CD4-positive, alpha-beta T cell treated with Interferon alpha-2 for 1 hour (primary cell): ENCODE data around the gene OR2AT4.
"Not testable (repeated sequence)": the region's sequence is repeated elsewhere in the genome, so short reads cannot be mapped to it uniquely, and the experiment has no call there.

ENCODE experiments used
- DNase-seq, 2 donors: peaks; one replicate each; pipeline ENCODE4 v3.0.0-alpha.2; 2020 to 2022

Gene OR2AT4

GRCh38 chr11:75096456-75097172 lies at the start of gene OR2AT4:
Gene OR2AT4 (minus strand): TSS chr11:75096876.
- DNase-seq: no peak

DNA sequence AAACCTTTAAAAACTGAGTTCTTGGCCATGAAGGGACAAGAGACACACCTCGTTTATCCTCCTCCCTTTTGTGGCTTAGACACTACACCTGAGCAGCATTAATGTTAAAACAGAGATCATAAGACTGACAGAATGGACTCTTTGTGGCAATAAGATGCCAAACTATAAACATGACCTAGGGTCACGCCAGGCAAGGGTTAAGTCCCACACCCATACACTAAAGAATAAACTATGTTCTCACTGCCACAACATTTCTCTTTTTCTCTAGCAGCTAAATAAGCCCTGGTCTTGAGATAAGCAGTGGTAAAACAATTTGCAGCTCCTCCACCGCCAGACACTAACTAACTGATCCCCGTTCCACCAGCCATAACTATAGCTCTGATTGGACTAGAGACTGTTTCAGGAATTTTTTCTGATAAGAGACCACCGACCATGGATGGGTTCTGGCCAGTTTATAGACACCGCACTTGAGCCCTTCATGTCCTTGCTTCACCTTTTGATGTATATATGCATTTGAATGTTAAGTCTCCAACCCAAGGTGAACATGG lies 49.4 kb upstream of the OR2AT4 start:
- DNase-seq: no peak

GRCh38 chr11:75145196-75145971 lies 48.7 kb upstream of the OR2AT4 start:
- DNase-seq: no peak

DNA sequence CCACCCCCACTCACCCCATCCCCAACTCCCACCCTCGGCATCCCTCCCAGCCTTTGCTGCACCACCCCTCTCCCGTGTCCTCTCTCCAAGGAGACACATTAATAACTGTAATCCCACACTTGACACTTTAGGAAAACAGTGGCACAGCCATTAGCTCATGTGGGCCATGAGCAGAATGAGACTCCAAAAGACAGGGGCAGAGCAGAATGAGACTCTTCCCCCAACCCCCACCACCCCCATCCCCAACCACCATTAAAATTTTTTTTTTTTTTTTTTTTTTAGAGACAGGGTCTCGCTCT lies 48.0 kb upstream of the OR2AT4 start:
- DNase-seq: no peak

DNA sequence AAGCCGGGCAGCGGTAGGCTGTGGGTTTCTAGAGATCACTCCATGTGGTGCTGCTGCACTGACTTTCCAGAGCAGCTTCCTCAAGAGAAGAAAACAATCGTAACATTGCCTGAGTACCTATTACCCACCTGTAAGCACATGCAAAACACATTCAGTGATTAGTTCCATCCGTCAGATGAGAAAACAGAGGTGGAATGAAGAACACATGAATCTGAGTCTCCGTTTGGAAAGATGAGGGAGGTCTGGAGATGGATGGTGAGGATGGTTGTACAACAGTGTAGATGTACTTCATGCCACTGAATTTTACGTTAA lies 46.7 kb upstream of the OR2AT4 start:
- DNase-seq: no peak

GRCh38 chr11:75142714-75143419 lies 46.2 kb upstream of the OR2AT4 start:
- peak; percentile 77 for DNase-seq

DNA sequence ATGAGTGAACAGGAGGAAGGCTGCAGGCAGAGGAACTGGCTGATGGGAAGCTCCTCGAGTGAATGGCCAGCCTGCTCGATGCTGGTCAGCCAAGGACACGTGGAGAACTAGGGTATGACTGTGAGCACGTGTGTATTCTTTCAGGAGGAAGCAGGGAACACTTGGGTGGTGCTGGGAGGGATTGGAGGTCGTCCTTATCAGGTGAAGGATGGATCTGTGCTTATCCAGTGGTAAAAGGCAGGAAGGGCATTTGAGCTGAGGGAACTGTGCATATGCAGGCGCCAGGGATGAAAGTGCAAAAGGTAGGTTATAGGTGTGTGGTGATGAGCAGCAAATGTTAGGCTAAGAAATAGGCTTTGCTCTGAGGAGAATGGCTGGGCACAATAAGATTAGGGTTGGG lies 44.5 kb upstream of the OR2AT4 start:
- no peak for DNase-seq

- peak; percentile 66 to 80 for DNase-seq
These were observed 43.8 kb upstream of the OR2AT4 start for GRCh38 chr11:75140269-75141138.

DNA sequence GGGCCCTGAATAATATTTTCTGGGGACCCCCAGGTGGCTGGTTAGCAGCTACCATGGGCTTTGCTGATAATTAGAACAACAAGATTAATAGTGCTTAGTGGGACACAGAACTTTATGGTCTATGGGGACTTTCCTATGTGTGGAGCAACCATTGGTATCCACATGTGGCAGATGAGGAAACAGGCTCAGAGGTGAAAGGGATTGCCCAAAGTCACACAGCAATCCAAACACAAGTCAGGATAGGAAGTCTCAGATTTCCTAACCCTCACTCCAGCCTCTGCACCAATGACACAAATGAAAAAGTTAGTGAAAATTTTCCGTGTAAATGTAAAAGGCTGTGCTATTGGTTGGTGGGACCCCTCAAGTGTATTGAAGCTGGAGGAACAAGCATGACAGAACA lies 39.0 kb upstream of the OR2AT4 start:
- DNase-seq: no peak

DNA sequence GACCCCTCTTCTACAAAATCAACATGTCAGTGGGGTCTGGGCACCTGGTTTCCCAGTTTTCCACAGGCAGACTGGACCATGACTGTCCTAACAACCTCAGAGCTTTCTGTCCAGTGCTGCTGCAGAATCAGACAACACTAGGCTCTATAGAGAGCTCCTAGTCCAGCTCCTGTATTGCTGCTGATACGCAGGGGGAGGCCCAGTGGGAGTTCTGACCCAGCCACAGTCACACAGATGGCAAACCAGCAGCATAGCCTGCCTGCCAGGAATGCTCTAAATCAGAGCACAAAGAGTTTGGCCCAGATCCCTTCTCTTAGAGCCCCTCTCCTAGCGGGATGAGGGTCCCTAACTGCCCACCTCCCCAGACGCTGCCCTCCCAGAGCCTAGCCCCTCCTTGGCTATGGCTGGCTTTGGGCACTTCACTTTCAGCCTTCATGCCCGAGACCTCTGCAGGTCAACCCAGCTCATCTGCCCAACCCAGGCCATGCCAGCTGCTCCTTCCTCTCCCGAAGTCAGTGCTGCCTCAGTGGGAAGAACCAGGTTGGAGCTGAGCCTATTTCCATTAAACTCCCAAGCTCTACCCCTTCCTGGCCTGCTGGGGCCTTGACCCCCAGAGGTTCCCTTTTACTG lies 38.5 kb upstream of the OR2AT4 start:
- DNase-seq: no peak

DNA sequence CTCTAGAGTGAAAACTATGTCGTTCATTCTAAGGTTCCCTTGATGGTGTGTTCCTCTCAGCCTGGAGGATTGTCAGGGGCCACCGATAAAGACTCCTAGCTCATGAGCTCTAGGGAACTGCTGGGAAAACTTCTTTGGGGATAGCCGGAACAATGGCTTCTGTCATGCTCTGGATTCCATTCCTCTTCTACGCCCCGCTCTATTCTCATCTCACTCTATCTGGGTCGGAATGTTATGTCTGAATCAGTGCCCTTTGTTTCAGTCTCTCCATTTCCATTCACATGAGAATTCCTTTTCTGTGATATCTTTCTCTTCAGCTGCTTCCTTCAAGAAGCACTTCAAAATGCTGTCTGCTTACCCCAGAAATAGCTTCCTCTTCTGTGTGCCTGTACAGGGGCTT lies 37.3 kb upstream of the OR2AT4 start:
- DNase-seq: no peak

DNA sequence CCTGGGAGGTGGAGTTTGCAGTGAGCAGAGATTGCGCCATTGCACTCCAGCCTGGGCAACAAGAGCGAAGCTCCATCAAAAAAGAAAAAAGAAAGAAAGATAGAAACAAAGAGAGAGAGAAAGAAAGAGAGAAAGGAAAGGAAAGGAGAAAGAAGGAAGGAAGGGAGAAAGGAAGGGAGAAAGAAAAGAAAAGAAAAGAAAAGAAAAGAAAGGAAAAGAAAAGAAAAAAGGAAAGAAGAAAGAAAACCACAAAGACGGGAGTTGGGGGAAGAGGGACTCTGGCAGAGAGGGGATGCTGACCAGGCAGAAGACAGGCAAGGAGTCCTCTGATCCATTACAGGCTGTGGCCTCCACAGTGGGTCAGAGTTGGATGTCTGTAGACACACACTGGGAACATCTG lies 35.4 kb upstream of the OR2AT4 start:
- no peak for DNase-seq

DNA sequence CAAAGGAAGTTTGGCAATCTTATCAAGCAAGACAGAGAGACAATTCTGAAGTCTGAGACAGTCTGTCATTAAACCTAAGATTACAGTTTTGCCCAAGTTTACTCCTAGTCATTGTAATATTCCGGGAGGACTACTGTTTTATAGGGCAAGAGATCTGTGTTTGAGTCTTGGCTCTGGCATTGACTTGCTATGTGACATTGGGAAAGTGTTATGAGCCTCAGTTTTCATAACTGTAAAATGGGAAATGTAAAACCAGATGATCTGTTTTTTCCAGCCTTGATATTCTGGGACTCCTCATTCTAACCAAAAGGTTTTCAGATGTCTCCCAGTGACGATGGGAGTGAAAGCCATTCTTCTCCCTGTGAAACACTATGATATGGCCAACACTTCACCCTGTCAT lies 29.9 kb upstream of the OR2AT4 start:
- no peak for DNase-seq

DNA sequence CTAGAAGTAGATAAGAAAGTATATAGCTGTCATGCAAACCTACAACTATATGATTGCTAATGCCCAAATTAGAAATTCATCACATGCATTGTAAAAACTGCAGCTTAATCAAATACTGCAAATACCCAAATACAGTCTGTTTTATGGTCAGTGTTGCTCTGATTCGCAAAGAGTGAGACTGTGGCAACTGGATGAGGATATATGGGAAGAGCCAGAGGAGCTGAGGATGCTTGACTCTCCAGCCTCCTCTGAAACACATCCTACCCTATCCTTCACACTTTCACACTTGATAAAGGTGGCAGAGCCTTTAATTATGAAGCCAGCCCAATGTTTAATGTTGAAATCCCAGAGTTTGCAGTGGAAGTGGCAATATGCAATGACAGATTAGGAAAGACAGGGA lies 21.9 kb upstream of the OR2AT4 start:
- DNase-seq: no peak

DNA sequence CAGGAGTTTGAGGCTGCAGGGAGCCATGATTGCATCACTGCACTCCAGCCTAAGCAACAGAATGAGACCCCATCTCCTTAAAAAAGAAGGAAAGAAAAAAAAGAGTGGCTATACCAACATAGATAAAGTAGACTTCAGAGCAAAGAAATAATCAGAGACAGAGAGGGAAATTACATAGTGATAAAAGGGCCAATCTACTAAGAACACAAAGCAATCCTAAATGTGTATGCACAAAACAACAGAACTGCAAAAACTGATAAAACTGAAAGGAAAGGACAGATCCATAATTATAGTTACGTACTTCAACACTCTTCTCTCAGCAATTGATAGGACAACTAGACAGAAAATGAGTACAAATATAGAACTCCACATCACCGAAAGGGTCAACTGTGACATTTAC lies 17.8 kb upstream of the OR2AT4 start:
- no peak for DNase-seq

GRCh38 chr11:75113030-75113429 lies 16.4 kb upstream of the OR2AT4 start:
- DNase-seq: no peak

DNA sequence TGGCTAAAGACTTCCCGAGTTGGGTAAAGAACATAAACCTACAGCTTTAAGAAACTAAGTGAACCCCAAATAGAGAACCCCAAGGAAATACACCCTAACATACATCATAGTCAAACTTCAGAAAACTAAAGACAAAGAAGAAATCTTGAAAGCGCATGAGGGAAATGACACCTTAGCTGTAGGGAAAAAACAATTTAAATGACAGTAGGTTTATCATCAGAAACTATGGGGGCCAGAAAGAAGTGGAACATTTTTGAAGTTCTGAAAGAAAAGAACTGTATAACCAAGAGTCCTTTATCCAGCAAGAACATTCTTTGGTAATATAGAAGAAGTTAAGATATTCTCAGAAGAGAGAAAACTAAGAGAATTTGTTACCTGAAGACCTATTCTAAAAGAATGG lies 15.5 kb upstream of the OR2AT4 start:
- DNase-seq: no peak

DNA sequence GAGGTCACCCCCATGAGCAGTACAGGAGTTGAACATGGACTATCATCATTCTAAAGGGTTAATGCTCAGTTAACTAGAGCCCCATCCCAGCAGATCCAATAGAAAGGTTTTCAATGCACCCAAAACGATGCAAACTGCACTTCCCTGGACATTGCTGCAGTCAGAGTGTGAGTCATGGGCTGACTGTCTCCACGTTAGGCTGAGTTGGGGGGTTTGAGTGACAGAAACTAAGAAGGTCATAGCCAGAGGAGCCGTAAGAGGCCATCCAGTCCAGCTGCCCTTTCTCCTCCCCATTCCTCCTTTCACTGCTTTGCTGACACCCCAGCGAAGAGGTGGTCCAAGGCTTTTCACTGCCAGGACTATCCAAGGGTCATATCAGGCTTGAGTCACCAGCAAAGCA lies 10.5 kb upstream of the OR2AT4 start:
- DNase-seq: no peak

GRCh38 chr11:75105967-75106681 lies 9.4 kb upstream of the OR2AT4 start:
- not testable (repeated sequence) for DNase-seq

- DNase-seq: no peak
These were observed 8.8 kb upstream of the OR2AT4 start for GRCh38 chr11:75105462-75105925.

GRCh38 chr11:75103380-75104026 lies 6.8 kb upstream of the OR2AT4 start:
- no peak for DNase-seq
